K562 (cell line): Measurements from ENCODE around the gene GART. TPM values are rescaled to one million over a fixed set of nuclear protein-coding genes. Genes with fewer than 3 reads are reported as not detected.

Source experiments
- ARID2 ChIP-seq: fragments of 450-650 bp; IDR thresholded peaks from 2 replicates; pipeline ENCODE4 v1.6.1; 2017; ENCODE audit warnings: antibody characterized with exemption, mild to moderate bottlenecking
- CXXC5 ChIP-seq: fragments of 250-450 bp; sonication (Bioruptor Pico); IDR thresholded peaks from 2 replicates; pipeline ENCODE4 v1.8.0; 2022; ENCODE audit warnings: inconsistent platforms, mild to moderate bottlenecking, moderate library complexity
- ETV5 ChIP-seq: sonication (generic); formaldehyde crosslinking; IDR thresholded peaks from 2 replicates; pipeline ENCODE4 v1.4.0; 2020; ENCODE audit warnings: low read depth, mild to moderate bottlenecking, missing genetic modification reagents
- FOXA3 ChIP-seq, 2 experiments: fragments of 450-650 bp in 1 of 2; sonication (generic) in 1 of 2; formaldehyde crosslinking; IDR thresholded peaks in 1 of 2; conservative IDR thresholded peaks in 1 of 2; 2 replicates each; pipeline versions ENCODE4 v1.4.0 to v1.8.0; 2020 to 2022; ENCODE audit warnings: mild to moderate bottlenecking in 2 of 2, missing genetic modification reagents in 1 of 2
- FOXK1 ChIP-seq: sonication (generic); formaldehyde crosslinking; IDR thresholded peaks from 2 replicates; pipeline ENCODE4 v1.8.0; 2022; ENCODE audit warnings: missing genetic modification reagents, mild to moderate bottlenecking, borderline replicate concordance
- L3MBTL2 ChIP-seq: fragments of 450-650 bp; IDR thresholded peaks from 2 replicates; pipeline ENCODE4 v1.6.1; 2016; ENCODE audit warnings: mild to moderate bottlenecking, moderate library complexity
- MTA3 ChIP-seq: fragments of 450-650 bp; formaldehyde crosslinking; IDR thresholded peaks from 2 replicates; pipeline ENCODE4 v1.6.1; 2017; ENCODE audit warnings: mild to moderate bottlenecking, borderline replicate concordance
- NBN ChIP-seq: fragments of 450-650 bp; IDR thresholded peaks from 2 replicates; pipeline ENCODE4 v1.6.1; 2016; ENCODE audit warnings: low read depth, mild to moderate bottlenecking
- RHOXF2B ChIP-seq: fragments of 250-450 bp; sonication (Bioruptor Pico); conservative IDR thresholded peaks from 2 replicates; pipeline ENCODE4 v1.5.1; 2021
- TGIF2 ChIP-seq: sonication (generic); formaldehyde crosslinking; IDR thresholded peaks from 2 replicates; pipeline ENCODE4 v1.8.1; 2022; ENCODE audit warnings: mild to moderate bottlenecking, missing genetic modification reagents, moderate library complexity
- ZBTB7A ChIP-seq: IDR thresholded peaks from 2 replicates; pipeline ENCODE4 v1.6.1; 2011; ENCODE audit warnings: low read depth, mild to moderate bottlenecking, low read length, moderate library complexity, borderline replicate concordance; ENCODE audit not compliant: control insufficient read depth
- ZNF134 ChIP-seq: fragments of 250-450 bp; sonication (Bioruptor Pico); conservative IDR thresholded peaks from 2 replicates; pipeline ENCODE4 v1.4.0; 2020
- ZNF431 ChIP-seq: sonication (generic); formaldehyde crosslinking; IDR thresholded peaks from 2 replicates; pipeline ENCODE4 v1.8.0; 2022; ENCODE audit warnings: mild to moderate bottlenecking, missing genetic modification reagents
- polyA plus RNA-seq, 8 experiments: library from polyadenylated mRNA; depleted of rRNA in 4 of 8; stranded (reverse) in 5 of 8; unstranded in 3 of 8; fragments of >200 nt; fragmentation: Nextera tagmentation in 2 of 8; fragmentation: Illumina TruSeq in 1 of 8; extraction: Ambion mirVana in 2 of 8; extraction: Trizol in 1 of 8; gene quantifications; 2 replicates each; pipeline versions ENCODE4 v1.2.1 to v1.2.3, GENCODE V29; 2011 to 2014; ENCODE audit warnings: inconsistent platforms in 1 of 8, missing spikeins in 1 of 8
- total RNA-seq, 7 experiments: library from RNA; depleted of rRNA in 6 of 7; stranded (reverse); fragments of >200 nt in 6 of 7; fragmentation: Illumina TruSeq in 2 of 7; extraction: Trizol in 2 of 7; gene quantifications; 2 replicates each; pipeline versions ENCODE4 v1.2.1 to v1.2.3, GENCODE V29; 2011 to 2021; ENCODE audit warnings: low replicate concordance in 1 of 7
- TF ChIP-seq, protein P1 (sequence below), 2 experiments: fragments of 450-650 bp in 1 of 2; sonication (generic) in 1 of 2; formaldehyde crosslinking in 1 of 2; IDR thresholded peaks in 1 of 2; conservative IDR thresholded peaks in 1 of 2; 2 replicates each; pipeline versions ENCODE4 v1.6.1 to v1.8.1; 2016 to 2023; ENCODE audit warnings: mild to moderate bottlenecking in 2 of 2, moderate library complexity in 2 of 2, inconsistent platforms in 1 of 2, missing genetic modification reagents in 1 of 2
- TF ChIP-seq, protein P2 (sequence below), 2 experiments: IDR thresholded peaks; 2 replicates each; pipeline ENCODE4 v1.6.1; 2012; ENCODE audit warnings: improper control_type of control experiment in 2 of 2, low read depth in 2 of 2, low read length in 2 of 2, borderline replicate concordance in 1 of 2
- TF ChIP-seq, protein P3 (sequence below), 2 experiments: fragments of 450-650 bp; conservative IDR thresholded peaks; 2 replicates each; pipeline ENCODE4 v1.6.1; 2017; ENCODE audit warnings: mild to moderate bottlenecking in 2 of 2, moderate library complexity in 2 of 2
- TF ChIP-seq, protein P4 (sequence below), 2 experiments: IDR thresholded peaks; 2 replicates each; pipeline ENCODE4 v1.6.1; 2011; ENCODE audit warnings: borderline replicate concordance in 1 of 2, control low read depth in 1 of 2, low read depth in 1 of 2, low read length in 1 of 2, mild to moderate bottlenecking in 1 of 2, mixed read lengths in 1 of 2, moderate library complexity in 1 of 2; ENCODE audit not compliant: insufficient read depth in 1 of 2, insufficient read length in 1 of 2, poor library complexity in 1 of 2, severe bottlenecking in 1 of 2; ENCODE audit errors: extremely low read depth in 1 of 2
- TF ChIP-seq, protein P5 (sequence below): sonication (generic); formaldehyde crosslinking; IDR thresholded peaks from 2 replicates; pipeline ENCODE4 v1.8.1; 2022; ENCODE audit warnings: missing genetic modification reagents

GART gene
- total and polyA plus RNA-seq, 9 of the 15 experiments (the other 6 are each of a cell fraction or from before 2014, with no cell fraction given), result 141 to 429 (median 349) TPM

DNA sequence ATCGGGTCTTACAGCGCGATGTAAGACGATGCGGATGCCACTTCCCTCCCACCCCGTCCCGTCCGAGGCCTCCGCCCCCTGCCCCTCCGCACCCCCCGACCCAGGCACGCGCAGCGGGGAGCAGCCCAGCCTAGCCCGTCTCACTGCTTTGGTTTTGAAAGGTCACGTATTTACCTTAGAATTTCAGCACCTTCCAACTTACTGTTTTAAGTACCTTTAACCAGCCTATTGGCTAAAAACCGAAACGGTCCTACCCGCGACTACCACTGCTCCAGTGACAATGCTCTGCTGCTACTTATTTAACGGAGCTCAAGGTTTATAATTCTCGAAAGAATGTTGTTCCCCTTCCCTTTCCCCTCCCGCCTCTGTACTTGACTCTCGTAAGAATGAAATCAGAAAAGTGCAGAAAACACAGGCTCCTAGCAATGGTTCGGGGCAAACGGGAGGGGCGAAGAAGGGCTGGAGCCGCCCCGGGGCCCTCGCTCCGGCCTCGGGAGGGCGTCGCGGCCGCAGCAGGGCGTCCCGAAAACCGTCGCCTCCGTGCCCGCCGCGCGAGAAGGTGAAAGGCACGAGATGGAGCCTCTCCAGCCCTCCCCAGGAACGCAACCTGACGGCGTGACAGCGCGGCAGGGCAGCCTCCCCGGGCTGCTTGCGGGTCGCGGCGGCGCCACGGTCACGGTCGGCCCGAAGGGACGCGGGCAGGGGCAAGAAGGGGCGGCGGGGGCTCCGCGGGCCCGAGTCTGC, 62.8 kb downstream of the GART start (continued):
- TF ChIP-seq, protein P1, sequence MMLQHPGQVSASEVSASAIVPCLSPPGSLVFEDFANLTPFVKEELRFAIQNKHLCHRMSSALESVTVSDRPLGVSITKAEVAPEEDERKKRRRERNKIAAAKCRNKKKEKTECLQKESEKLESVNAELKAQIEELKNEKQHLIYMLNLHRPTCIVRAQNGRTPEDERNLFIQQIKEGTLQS (IDR thresholded peaks at IDR 0.05), result no peak
- TF ChIP-seq, protein P1 (CRISPR knock-in tag; conservative IDR thresholded peaks at IDR 0.05), result peak; percentile 73
- TF ChIP-seq FOXA3 (CRISPR knock-in tag; conservative IDR thresholded peaks at IDR 0.05 in 1 of 2, IDR thresholded peaks at IDR 0.05 in 1 of 2) (0 out of 4 replicates have a peak, but pooled peaks of 1 of the 2 experiments have one; percentile 64), ARID2 (0 out of 2 replicates have a peak, but pooled peaks have one; percentile 8), ZBTB7A (peak; percentile 77), RHOXF2B (CRISPR knock-in tag) (no peak), ETV5 (CRISPR knock-in tag) (peak; percentile 44; the same call in 1 of the 2 replicates), MTA3 (no peak; the same call in 1 of the 2 replicates), TGIF2 (CRISPR knock-in tag) (peak; percentile 52; the same call in 1 of the 2 replicates), FOXK1 (peak; percentile 63; the same call in 1 of the 2 replicates), CXXC5 (CRISPR knock-in tag) (no peak), L3MBTL2 (peak; percentile 75), ZNF134 (no peak), NBN (peak; percentile 42; the same call in 1 of the 2 replicates), ZNF431 (CRISPR knock-in tag) (0 out of 2 replicates have a peak, but pooled peaks have one; percentile 47)
- TF ChIP-seq, protein P2, sequence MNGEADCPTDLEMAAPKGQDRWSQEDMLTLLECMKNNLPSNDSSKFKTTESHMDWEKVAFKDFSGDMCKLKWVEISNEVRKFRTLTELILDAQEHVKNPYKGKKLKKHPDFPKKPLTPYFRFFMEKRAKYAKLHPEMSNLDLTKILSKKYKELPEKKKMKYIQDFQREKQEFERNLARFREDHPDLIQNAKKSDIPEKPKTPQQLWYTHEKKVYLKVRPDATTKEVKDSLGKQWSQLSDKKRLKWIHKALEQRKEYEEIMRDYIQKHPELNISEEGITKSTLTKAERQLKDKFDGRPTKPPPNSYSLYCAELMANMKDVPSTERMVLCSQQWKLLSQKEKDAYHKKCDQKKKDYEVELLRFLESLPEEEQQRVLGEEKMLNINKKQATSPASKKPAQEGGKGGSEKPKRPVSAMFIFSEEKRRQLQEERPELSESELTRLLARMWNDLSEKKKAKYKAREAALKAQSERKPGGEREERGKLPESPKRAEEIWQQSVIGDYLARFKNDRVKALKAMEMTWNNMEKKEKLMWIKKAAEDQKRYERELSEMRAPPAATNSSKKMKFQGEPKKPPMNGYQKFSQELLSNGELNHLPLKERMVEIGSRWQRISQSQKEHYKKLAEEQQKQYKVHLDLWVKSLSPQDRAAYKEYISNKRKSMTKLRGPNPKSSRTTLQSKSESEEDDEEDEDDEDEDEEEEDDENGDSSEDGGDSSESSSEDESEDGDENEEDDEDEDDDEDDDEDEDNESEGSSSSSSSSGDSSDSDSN (IDR thresholded peaks at IDR 0.05; ENCODE audit: borderline replicate concordance in 1 of 2, low read depth in 2 of 2, low read length in 2 of 2), result peak; percentile 86 to 95
- TF ChIP-seq, protein P3, sequence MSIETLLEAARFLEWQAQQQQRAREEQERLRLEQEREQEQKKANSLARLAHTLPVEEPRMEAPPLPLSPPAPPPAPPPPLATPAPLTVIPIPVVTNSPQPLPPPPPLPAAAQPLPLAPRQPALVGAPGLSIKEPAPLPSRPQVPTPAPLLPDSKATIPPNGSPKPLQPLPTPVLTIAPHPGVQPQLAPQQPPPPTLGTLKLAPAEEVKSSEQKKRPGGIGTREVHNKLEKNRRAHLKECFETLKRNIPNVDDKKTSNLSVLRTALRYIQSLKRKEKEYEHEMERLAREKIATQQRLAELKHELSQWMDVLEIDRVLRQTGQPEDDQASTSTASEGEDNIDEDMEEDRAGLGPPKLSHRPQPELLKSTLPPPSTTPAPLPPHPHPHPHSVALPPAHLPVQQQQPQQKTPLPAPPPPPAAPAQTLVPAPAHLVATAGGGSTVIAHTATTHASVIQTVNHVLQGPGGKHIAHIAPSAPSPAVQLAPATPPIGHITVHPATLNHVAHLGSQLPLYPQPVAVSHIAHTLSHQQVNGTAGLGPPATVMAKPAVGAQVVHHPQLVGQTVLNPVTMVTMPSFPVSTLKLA (conservative IDR thresholded peaks at IDR 0.05), result peak in 1 of 2 experiments; percentile 45; a peak in 2 of 4 replicates
- TF ChIP-seq, protein P4, sequence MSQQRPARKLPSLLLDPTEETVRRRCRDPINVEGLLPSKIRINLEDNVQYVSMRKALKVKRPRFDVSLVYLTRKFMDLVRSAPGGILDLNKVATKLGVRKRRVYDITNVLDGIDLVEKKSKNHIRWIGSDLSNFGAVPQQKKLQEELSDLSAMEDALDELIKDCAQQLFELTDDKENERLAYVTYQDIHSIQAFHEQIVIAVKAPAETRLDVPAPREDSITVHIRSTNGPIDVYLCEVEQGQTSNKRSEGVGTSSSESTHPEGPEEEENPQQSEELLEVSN (IDR thresholded peaks at IDR 0.05; ENCODE audit: borderline replicate concordance in 1 of 2, extremely low read depth in 1 of 2, insufficient read depth in 1 of 2, insufficient read length in 1 of 2, low read depth in 1 of 2, low read length in 1 of 2, poor library complexity in 1 of 2, severe bottlenecking in 1 of 2), result peak in 1 of 2 experiments; percentile 64
- TF ChIP-seq, protein P5, sequence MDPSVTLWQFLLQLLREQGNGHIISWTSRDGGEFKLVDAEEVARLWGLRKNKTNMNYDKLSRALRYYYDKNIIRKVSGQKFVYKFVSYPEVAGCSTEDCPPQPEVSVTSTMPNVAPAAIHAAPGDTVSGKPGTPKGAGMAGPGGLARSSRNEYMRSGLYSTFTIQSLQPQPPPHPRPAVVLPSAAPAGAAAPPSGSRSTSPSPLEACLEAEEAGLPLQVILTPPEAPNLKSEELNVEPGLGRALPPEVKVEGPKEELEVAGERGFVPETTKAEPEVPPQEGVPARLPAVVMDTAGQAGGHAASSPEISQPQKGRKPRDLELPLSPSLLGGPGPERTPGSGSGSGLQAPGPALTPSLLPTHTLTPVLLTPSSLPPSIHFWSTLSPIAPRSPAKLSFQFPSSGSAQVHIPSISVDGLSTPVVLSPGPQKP (CRISPR knock-in tag), result no peak
